Memory B cell (primary cell): ENCODE data around the gene UBE2QL1.

Experiments
- ATAC-seq: fragments of 150-1000 bp; cut with Tn5 transposase; 2 replicates; pipeline ENCODE4 v1.10.0; 2021; ENCODE audit warnings: low read depth, mild to moderate bottlenecking, moderate library complexity
- DNase-seq, 2 donors: peaks; one replicate each; pipeline ENCODE4 v3.0.0; 2022; ENCODE audit warnings: low spot score in 2 of 2
- H3K27ac Mint-ChIP-seq: one replicate; pipeline ENCODE4 v1.8.0; 2022; ENCODE audit warnings: mild to moderate bottlenecking, moderate library complexity, mixed read lengths
- H3K27me3 Mint-ChIP-seq: one replicate; pipeline ENCODE4 v1.8.0; 2022; ENCODE audit warnings: mixed read lengths
- H3K36me3 Mint-ChIP-seq: one replicate; pipeline ENCODE4 v1.8.0; 2022; ENCODE audit warnings: mild to moderate bottlenecking, mixed read lengths
- H3K4me1 Mint-ChIP-seq: one replicate; pipeline ENCODE4 v1.8.0; 2022; ENCODE audit warnings: mixed read lengths
- H3K4me3 Mint-ChIP-seq: one replicate; pipeline ENCODE4 v1.8.0; 2022; ENCODE audit warnings: mild to moderate bottlenecking, moderate library complexity, mixed read lengths
- H3K9me3 Mint-ChIP-seq: one replicate; pipeline ENCODE4 v1.8.0; 2022; ENCODE audit warnings: mixed read lengths

Gene UBE2QL1

DNA sequence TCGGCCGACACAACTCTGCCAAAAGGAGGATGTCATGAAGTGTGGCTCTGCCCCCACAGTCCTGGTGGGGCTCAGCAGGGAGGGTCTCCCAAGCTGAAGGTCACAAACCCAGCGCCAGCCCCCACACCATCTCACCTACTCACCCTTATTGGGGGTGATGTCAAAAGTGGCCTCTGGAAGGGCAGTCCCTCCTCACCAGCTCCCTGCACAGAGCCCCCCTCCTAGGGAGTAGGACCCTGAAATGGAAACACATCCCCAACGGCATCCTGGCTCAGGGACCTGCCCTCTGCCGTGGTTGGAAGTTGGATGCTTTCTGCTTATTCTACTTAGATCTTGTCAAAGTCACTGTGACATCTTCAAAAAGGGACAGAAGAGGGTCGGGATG lies 94.7 kb downstream of the UBE2QL1 start:
- DNase-seq: no peak
- no peak overlapping the region for H3K4me3 Mint-ChIP-seq
- ATAC-seq: no peak
- peaks cover 5% of the 10 kb centered on the region for H3K9me3 Mint-ChIP-seq
- H3K4me1 Mint-ChIP-seq: peaks cover 3% of the 10 kb centered on the region
- H3K27me3 Mint-ChIP-seq: peaks cover 22% of the 10 kb centered on the region
- no peak overlapping the region for H3K27ac Mint-ChIP-seq
- no peaks in the 10 kb centered on the region for H3K36me3 Mint-ChIP-seq

DNA sequence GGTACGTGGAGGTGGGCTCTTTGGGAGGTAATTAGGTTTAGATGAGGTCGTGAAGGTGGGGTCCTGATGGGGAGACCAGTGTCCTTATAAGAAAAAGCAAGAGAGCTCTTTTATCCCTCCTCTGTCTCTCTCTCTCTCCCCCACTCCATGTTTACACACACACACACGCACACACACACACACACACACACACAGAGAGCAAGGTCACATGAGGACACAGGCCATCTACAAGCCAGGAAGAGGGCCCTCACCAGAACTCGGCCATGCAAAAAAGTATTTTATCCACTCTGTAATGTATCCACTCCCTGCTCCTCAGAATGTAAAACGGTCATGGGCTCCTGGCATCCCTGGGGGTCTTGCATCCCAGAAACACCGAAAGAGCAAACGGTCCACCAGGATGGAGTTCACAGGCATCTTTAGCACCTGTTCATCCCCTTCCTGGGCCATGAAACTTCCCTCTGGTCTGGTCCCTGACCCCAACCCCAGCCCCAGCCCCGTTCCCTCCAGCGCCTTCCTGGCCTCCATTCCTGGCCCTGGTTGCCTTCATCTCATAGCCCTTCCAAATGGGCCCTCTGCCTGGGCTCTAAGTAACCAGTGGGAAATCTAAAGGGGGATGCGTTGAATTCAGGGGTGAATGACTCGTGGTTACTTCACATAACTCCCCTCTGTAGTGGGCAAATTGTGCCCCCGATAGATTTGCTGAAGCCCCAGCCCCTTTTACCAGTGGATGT lies 95.3 kb downstream of the UBE2QL1 start:
- Mint-ChIP-seq H3K27ac (no peak overlapping the region), H3K9me3 (peaks cover 4% of the 10 kb centered on the region), H3K36me3 (no peaks in the 10 kb centered on the region), H3K4me3 (no peak overlapping the region), H3K4me1 (peaks cover 3% of the 10 kb centered on the region), H3K27me3 (peaks cover 21% of the 10 kb centered on the region)
- no peak for DNase-seq
- no peak for ATAC-seq
